Activated CD4-positive, alpha-beta T cell treated with anti-CD3 and anti-CD28 coated beads for 1 hour (primary cell): ENCODE measurements around the gene MPDZ.

ENCODE experiments used
- DNase-seq: peaks from one replicate; pipeline ENCODE4 v3.0.0-alpha.2; 2020

The MPDZ gene

GRCh38 chr9:13076616-13077015, 202.9 kb downstream of the MPDZ start:
- DNase-seq = no peak

GRCh38 chr9:13071921-13072320, 207.6 kb downstream of the MPDZ start:
- no peak for DNase-seq

GRCh38 chr9:13070612-13071595, 208.6 kb downstream of the MPDZ start:
- DNase-seq = no peak

- no peak for DNase-seq
Measured at GRCh38 chr9:13069498-13069897, 210.0 kb downstream of the MPDZ start.

GRCh38 chr9:13064676-13065075, 214.8 kb downstream of the MPDZ start:
- DNase-seq = no peak

- no peak for DNase-seq
Measured at GRCh38 chr9:13063880-13064459, 215.5 kb downstream of the MPDZ start.

GRCh38 chr9:13061390-13061789, 218.1 kb downstream of the MPDZ start:
- no peak for DNase-seq
